ENCODE data around the gene ATP7B. TPM values are rescaled to one million over a fixed set of nuclear protein-coding genes. Genes with fewer than 3 reads are reported as not detected.

ATP7B gene
- total and polyA plus RNA-seq, 12 donors = 0.80 to 5.6 (median 2.9) TPM

GRCh38 chr13:51976423-51976822, 34.8 kb downstream of the ATP7B start:
- no peak for DNase-seq
- Histone ChIP-seq H3K9me3 (replicated peaks in 1 of 3) (no peaks in the 10 kb centered on the region), H3K4me3 (no peak overlapping the region), H3K36me3 (replicated peaks in 1 of 2) (no peaks in the 10 kb centered on the region), H3K27me3 (no peaks in the 10 kb centered on the region), H3K4me1 (replicated peaks in 1 of 2) (no peaks in the 10 kb centered on the region), H3K27ac (no peak overlapping the region)
- TF ChIP-seq CTCF (IDR thresholded peaks at IDR 0.05) (no peak), POLR2A (IDR thresholded peaks at IDR 0.05) (no peak)
- WGBS, 4 donors = 0 to 79% (median 30%) methylated on average over 1 of the region's 1 CpG
- intact Hi-C loops (cut with DNase I) = no loop called here

GRCh38 chr13:51974482-51974881, 36.8 kb downstream of the ATP7B start:
- H3K9me3 ChIP-seq (replicated peaks in 1 of 3) = no peaks in the 10 kb centered on the region
- DNase-seq = no peak
- H3K27me3 ChIP-seq = no peaks in the 10 kb centered on the region
- H3K36me3 ChIP-seq (replicated peaks in 1 of 2) = no peaks in the 10 kb centered on the region
- no peaks in the 10 kb centered on the region for H3K4me1 ChIP-seq (replicated peaks in 1 of 2)
- TF ChIP-seq CTCF (IDR thresholded peaks at IDR 0.05) = no peak
- TF ChIP-seq POLR2A (IDR thresholded peaks at IDR 0.05) = no peak
- H3K4me3 ChIP-seq = no peak overlapping the region
- 95 to 97% (median 95%) methylated on average over 5 to 6 of the region's 6 CpGs for WGBS, 4 donors
- intact Hi-C loops (cut with DNase I) = no loop called here
- H3K27ac ChIP-seq = no peak overlapping the region

GRCh38 chr13:51971520-51972426, 39.5 kb downstream of the ATP7B start:
- Histone ChIP-seq H3K36me3 (replicated peaks in 1 of 2) (no peaks in the 10 kb centered on the region), H3K27me3 (no peaks in the 10 kb centered on the region), H3K9me3 (replicated peaks in 1 of 3) (no peaks in the 10 kb centered on the region), H3K27ac (no peak overlapping the region), H3K4me3 (no peak overlapping the region), H3K4me1 (replicated peaks in 1 of 2) (no peaks in the 10 kb centered on the region)
- TF ChIP-seq POLR2A (IDR thresholded peaks at IDR 0.05) = no peak
- TF ChIP-seq CTCF (IDR thresholded peaks at IDR 0.05) = no peak
- no peak for DNase-seq
- intact Hi-C loops (cut with DNase I) = no loop called here
- whole genome bisulfite sequencing, 4 donors = 95 to 97% (median 95%) methylated on average over 15 of the region's 15 CpGs

GRCh38 chr13:51970349-51970748, 40.9 kb downstream of the ATP7B start:
- Histone ChIP-seq H3K36me3 (replicated peaks in 1 of 2) (no peaks in the 10 kb centered on the region), H3K27me3 (no peaks in the 10 kb centered on the region), H3K9me3 (replicated peaks in 1 of 3) (no peaks in the 10 kb centered on the region), H3K27ac (no peak overlapping the region), H3K4me3 (no peak overlapping the region), H3K4me1 (replicated peaks in 1 of 2) (no peaks in the 10 kb centered on the region)
- DNase-seq = no peak
- intact Hi-C loops (cut with DNase I) = no loop called here
- TF ChIP-seq POLR2A (IDR thresholded peaks at IDR 0.05) (no peak), CTCF (IDR thresholded peaks at IDR 0.05) (no peak)
- WGBS, 4 donors = 73 to 83% (median 77%) methylated on average over 5 of the region's 5 CpGs
